H1 (cell line): ENCODE measurements around the gene ZNF440. TPM values are rescaled to one million over a fixed set of nuclear protein-coding genes. Genes with fewer than 3 reads are reported as not detected.

Experiments used
- CTCF ChIA-PET: fragments of 300-600 bp; sonication (Branson Sonifier 250); formaldehyde crosslinking; loops from one replicate; lab custom pipeline; 2021; ENCODE audit not compliant: partially characterized antibody; lab: Charles Lee
- POLR2A ChIA-PET: fragments of 300-600 bp; sonication (Branson Sonifier 250); formaldehyde crosslinking; loops from one replicate; lab custom pipeline; 2021; ENCODE audit warnings: inconsistent platforms; ENCODE audit not compliant: partially characterized antibody; lab: Charles Lee
- DNase-seq, 2 experiments: peaks; one replicate each; pipeline versions ENCODE4 v3.0.0 to v3.0.0-alpha.2; 2010 to 2022; ENCODE audit warnings: low spot score in 2 of 2, low read depth in 1 of 2, mixed read lengths in 1 of 2
- FAIRE-seq: peaks from 2 replicates; lab custom pipeline; 2011; peaks lifted over from hg19 to GRCh38; lab: Jason Lieb, UNC
- H2AFZ ChIP-seq: 2 replicates; pipeline ENCODE4 v1.8.1; 2012; ENCODE audit warnings: low read length, inconsistent platforms
- H2AK5ac ChIP-seq: 2 replicates; pipeline ENCODE4 v1.6.1; 2013; ENCODE audit warnings: low read depth, low read length
- H2BK120ac ChIP-seq: replicated peaks from 2 replicates; pipeline ENCODE3; 2013; ENCODE audit warnings: low read depth, low read length, inconsistent platforms
- H2BK12ac ChIP-seq: 2 replicates; pipeline ENCODE4 v1.6.1; 2013; ENCODE audit warnings: low read depth, low read length
- H2BK15ac ChIP-seq: 2 replicates; pipeline ENCODE4 v1.6.1; 2013; ENCODE audit warnings: low read length
- H2BK20ac ChIP-seq: 2 replicates; pipeline ENCODE4 v1.6.1; 2013; ENCODE audit warnings: low read length
- H2BK5ac ChIP-seq: 2 replicates; pipeline ENCODE4 v1.6.1; 2013; ENCODE audit warnings: low read depth, low read length
- H3K14ac ChIP-seq: 2 replicates; pipeline ENCODE4 v1.6.1; 2013; ENCODE audit warnings: inconsistent platforms; ENCODE audit not compliant: insufficient read length
- H3K18ac ChIP-seq: 2 replicates; pipeline ENCODE4 v1.6.1; 2013; ENCODE audit warnings: low read length; ENCODE audit errors: extremely low read depth
- H3K23ac ChIP-seq: 2 replicates; pipeline ENCODE4 v1.6.1; 2013; ENCODE audit warnings: inconsistent platforms; ENCODE audit not compliant: insufficient read length
- H3K23me2 ChIP-seq: 2 replicates; pipeline ENCODE4 v1.6.1; 2013; ENCODE audit warnings: low read depth, low read length
- H3K27ac ChIP-seq: 2 replicates; pipeline ENCODE4 v1.6.1; 2011; ENCODE audit warnings: low read depth, low read length, inconsistent platforms
- H3K27me3 ChIP-seq, 4 experiments: replicated peaks in 1 of 4; 1 replicate in 1 of 4; 2 replicates in 3 of 4; pipeline versions ENCODE4 v1.6.1 to v1.8.1; 2011 to 2013; ENCODE audit warnings: low read length in 3 of 4, mild to moderate bottlenecking in 3 of 4, inconsistent platforms in 2 of 4, mixed read lengths in 2 of 4, moderate library complexity in 1 of 4; ENCODE audit not compliant: control insufficient read depth in 3 of 4, insufficient read depth in 3 of 4; ENCODE audit errors: extremely low read depth in 1 of 4
- H3K36me3 ChIP-seq, 4 experiments: 2 replicates each; pipeline versions ENCODE4 v1.6.1 to v1.8.1; 2011 to 2013; ENCODE audit warnings: mild to moderate bottlenecking in 4 of 4, low read length in 3 of 4, moderate library complexity in 2 of 4, control low read depth in 1 of 4, inconsistent platforms in 1 of 4; ENCODE audit not compliant: insufficient read depth in 4 of 4, control insufficient read depth in 2 of 4
- H3K4ac ChIP-seq: replicated peaks from 2 replicates; pipeline ENCODE3; 2013; ENCODE audit warnings: low read length, low read depth, mixed read lengths, inconsistent platforms; ENCODE audit not compliant: insufficient read length
- H3K4me1 ChIP-seq, 4 experiments: replicated peaks in 1 of 4; 1 replicate in 1 of 4; 2 replicates in 3 of 4; pipeline versions ENCODE4 v1.6.1 to v1.8.1; 2011 to 2013; ENCODE audit warnings: low read length in 3 of 4, inconsistent platforms in 2 of 4, mixed read lengths in 1 of 4; ENCODE audit not compliant: insufficient read depth in 4 of 4, control insufficient read depth in 3 of 4
- H3K4me2 ChIP-seq, 2 experiments: 2 replicates each; pipeline versions ENCODE4 v1.6.1 to v1.8.1; 2011 to 2013; ENCODE audit warnings: low read depth in 2 of 2, low read length in 2 of 2, control low read depth in 1 of 2, inconsistent platforms in 1 of 2, mild to moderate bottlenecking in 1 of 2; ENCODE audit not compliant: insufficient read depth in 1 of 2
- H3K4me3 ChIP-seq, 4 experiments: fragments of 200-600, 300-600 bp in 1 of 4; sonication (generic), shearing (Covaris generic), sonication (Bioruptor Twin) in 1 of 4; 2 replicates each; pipeline versions ENCODE4 v1.5.1 to v1.8.1; 2011 to 2016; ENCODE audit warnings: low read length in 4 of 4, low read depth in 3 of 4, control low read depth in 2 of 4, inconsistent platforms in 2 of 4, mild to moderate bottlenecking in 2 of 4, mixed read lengths in 1 of 4, moderate library complexity in 1 of 4; ENCODE audit not compliant: insufficient read depth in 2 of 4; ENCODE audit errors: extremely low read depth in 1 of 4
- H3K56ac ChIP-seq: replicated peaks from 2 replicates; pipeline ENCODE3; 2013; ENCODE audit warnings: low read depth, mild to moderate bottlenecking, mixed read lengths, low read length, inconsistent platforms; ENCODE audit not compliant: insufficient read length
- H3K79me1 ChIP-seq: 2 replicates; pipeline ENCODE4 v1.6.1; 2013; ENCODE audit warnings: low read depth, low read length, control low read depth
- H3K79me2 ChIP-seq, 2 experiments: 2 replicates each; pipeline versions ENCODE4 v1.6.1 to v1.8.1; 2012 to 2013; ENCODE audit warnings: low read length in 2 of 2, mild to moderate bottlenecking in 2 of 2, inconsistent platforms in 1 of 2; ENCODE audit not compliant: insufficient read depth in 2 of 2, control insufficient read depth in 1 of 2
- H3K9ac ChIP-seq, 4 experiments: replicated peaks in 1 of 4; 1 replicate in 1 of 4; 2 replicates in 3 of 4; pipeline versions ENCODE4 v1.6.1 to v1.8.1; 2011 to 2013; ENCODE audit warnings: low read depth in 3 of 4, low read length in 3 of 4, control low read depth in 2 of 4, mild to moderate bottlenecking in 2 of 4, moderate library complexity in 2 of 4, inconsistent platforms in 1 of 4; ENCODE audit errors: extremely low read depth in 1 of 4
- H3K9me3 ChIP-seq, 2 experiments: 2 replicates each; pipeline versions ENCODE4 v1.6.1 to v1.8.1; 2012 to 2013; ENCODE audit warnings: mild to moderate bottlenecking in 2 of 2, moderate library complexity in 2 of 2, control low read depth in 1 of 2, inconsistent platforms in 1 of 2, low read depth in 1 of 2, low read length in 1 of 2, mixed read lengths in 1 of 2; ENCODE audit not compliant: insufficient read depth in 2 of 2
- H4K20me1 ChIP-seq, 2 experiments: replicated peaks in 1 of 2; 2 replicates each; pipeline versions ENCODE3 to v1.8.1; 2011 to 2013; ENCODE audit warnings: inconsistent platforms in 2 of 2, low read length in 2 of 2, mild to moderate bottlenecking in 1 of 2; ENCODE audit not compliant: insufficient read depth in 2 of 2, control insufficient read depth in 1 of 2
- H4K5ac ChIP-seq: 2 replicates; pipeline ENCODE4 v1.6.1; 2013; ENCODE audit warnings: low read length, low read depth, mixed read lengths, inconsistent platforms; ENCODE audit not compliant: insufficient read length
- H4K8ac ChIP-seq: 2 replicates; pipeline ENCODE4 v1.8.0; 2013; ENCODE audit warnings: mild to moderate bottlenecking, moderate library complexity, low read length, inconsistent platforms; ENCODE audit not compliant: insufficient read depth; ENCODE audit errors: extremely low read depth
- H4K91ac ChIP-seq: replicated peaks from 2 replicates; pipeline ENCODE3; 2013; ENCODE audit warnings: low read length, mixed read lengths, inconsistent platforms; ENCODE audit not compliant: insufficient read length
- BCL11A ChIP-seq, 2 experiments: IDR thresholded peaks; one replicate each; pipeline ENCODE4 v1.6.1; 2011; ENCODE audit warnings: low read depth in 2 of 2, low read length in 2 of 2, mild to moderate bottlenecking in 2 of 2
- CBX5 ChIP-seq: fragments of 300-800, 300-1000 bp; sonication (generic); IDR thresholded peaks from 2 replicates; pipeline ENCODE4 v1.7.1; 2016; ENCODE audit warnings: antibody characterized with exemption, low read length, low read depth
- CREB1 ChIP-seq: IDR thresholded peaks from 2 replicates; pipeline ENCODE4 v1.6.1; 2012; ENCODE audit warnings: inconsistent platforms
- MAFK ChIP-seq: IDR thresholded peaks from 2 replicates; pipeline ENCODE4 v1.6.1; 2012; ENCODE audit warnings: low read depth, mild to moderate bottlenecking, improper control_type of control experiment, low read length
- RAD21 ChIP-seq, 2 experiments: IDR thresholded peaks in 1 of 2; conservative IDR thresholded peaks in 1 of 2; 2 replicates each; pipeline ENCODE4 v1.6.1; 2011; ENCODE audit warnings: low read depth in 2 of 2, low read length in 2 of 2, improper control_type of control experiment in 1 of 2, inconsistent platforms in 1 of 2, mild to moderate bottlenecking in 1 of 2, moderate library complexity in 1 of 2
- RNF2 ChIP-seq: fragments of 200-900, 300-1000 bp; sonication (generic); IDR thresholded peaks from 2 replicates; pipeline ENCODE4 v1.7.1; 2016; ENCODE audit warnings: borderline replicate concordance, low read depth, mild to moderate bottlenecking, antibody characterized with exemption, low read length; ENCODE audit not compliant: poor library complexity, severe bottlenecking; ENCODE audit errors: missing control alignments
- SP2 ChIP-seq: IDR thresholded peaks from 2 replicates; pipeline ENCODE4 v1.6.1; 2012; ENCODE audit warnings: mild to moderate bottlenecking, low read length, inconsistent platforms
- TAF7 ChIP-seq: optimal IDR thresholded peaks from 2 replicates; pipeline ENCODE3; 2011; ENCODE audit warnings: low read depth, mild to moderate bottlenecking, inconsistent platforms, low read length, moderate library complexity, borderline replicate concordance
- WGBS, 2 experiments: shearing (Covaris generic) in 1 of 2; methylation state at CpG; one replicate each; pipeline versions ENCODE4 v1.1.6 to v1.1.7; 2013 to 2015; ENCODE audit warnings: low lambda C conversion rate in 2 of 2, mixed read lengths in 2 of 2, inconsistent platforms in 1 of 2, low coverage in 1 of 2, missing lambda C conversion rate in 1 of 2; ENCODE audit not compliant: insufficient replicate concordance in 2 of 2, insufficient coverage in 1 of 2, insufficient read length in 1 of 2; ENCODE audit errors: extremely low coverage in 1 of 2, missing lambda C conversion rate in 1 of 2; 5-methylcytosine and 5-hydroxymethylcytosine counted together
- polyA plus RNA-seq, 7 experiments: library from polyadenylated mRNA; depleted of rRNA in 3 of 7; stranded (reverse) in 5 of 7; unstranded in 2 of 7; fragments of >200 nt in 5 of 7; fragments of 200-250 nt in 2 of 7; gene quantifications; 1 replicate in 5 of 7; 2 replicates in 1 of 7; 4 replicates in 1 of 7; pipeline versions ENCODE4 v1.2.1 to v1.2.3, GENCODE V29; 2011 to 2013; ENCODE audit warnings: missing spikeins in 2 of 7, mixed read lengths in 2 of 7
- total RNA-seq: library from RNA; stranded (reverse); fragmentation: NEBNext Ultra II Directional; extraction: Animal tissue kit (Norgen Biotek cat#: 25700); gene quantifications from 2 replicates; pipeline ENCODE4 v1.2.1, GENCODE V29; 2021
- TF ChIP-seq, protein P1 (sequence below): IDR thresholded peaks from 2 replicates; pipeline ENCODE4 v1.6.1; 2012; ENCODE audit warnings: low read length, inconsistent platforms
- TF ChIP-seq, protein P2 (sequence below): IDR thresholded peaks from 2 replicates; pipeline ENCODE4 v1.6.1; 2011; ENCODE audit warnings: low read length, improper control_type of control experiment
- TF ChIP-seq, protein P3 (sequence below): IDR thresholded peaks from 2 replicates; pipeline ENCODE4 v1.6.1; 2012; ENCODE audit warnings: inconsistent platforms

Gene ZNF440
- total and polyA plus RNA-seq, 2 of the 8 experiments (the other 6 are each of a cell fraction or from before 2014, with no cell fraction given): 0.77 to 6.5 TPM

DNA sequence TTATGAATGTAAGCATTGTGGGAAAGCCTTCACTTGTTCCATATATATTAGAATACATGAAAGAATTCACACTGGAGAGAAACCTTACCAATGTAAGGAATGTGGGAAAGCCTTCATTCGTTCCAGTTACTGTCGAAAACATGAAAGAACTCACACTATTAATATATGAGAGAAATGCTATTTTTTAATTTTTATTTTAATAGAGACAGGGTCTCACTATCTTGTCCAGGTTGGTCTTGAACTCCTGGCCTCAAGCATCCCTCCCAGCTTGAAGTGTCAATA is 7.0 kb upstream of the ZNF440 start:
- Histone ChIP-seq H2BK20ac (no peak overlapping the region), H2AFZ (no peak overlapping the region), H2BK12ac (no peak overlapping the region), H3K4me2 (no peak overlapping the region), H3K27ac (no peak overlapping the region), H3K4me3 (no peak overlapping the region), H3K36me3 (0 out of 8 replicates have a peak, but pooled peaks cover 0 to 2% (median 0%) of the 10 kb centered on the region in 4 experiments), H2BK5ac (no peak overlapping the region), H3K27me3 (no peaks in the 10 kb centered on the region; a peak in 2 of 7 replicates), H4K91ac (no peak overlapping the region), H3K23me2 (no peaks in the 10 kb centered on the region), H4K20me1 (no peaks in the 10 kb centered on the region), H4K8ac (no peak overlapping the region), H4K5ac (no peak overlapping the region), H3K14ac (no peak overlapping the region), H3K9ac (no peak overlapping the region), H3K9me3 (peaks cover 36 to 41% of the 10 kb centered on the region in 2 experiments), H2BK120ac (no peak overlapping the region), H3K23ac (no peak overlapping the region), H3K56ac (no peak overlapping the region), H3K4me1 (no peaks in the 10 kb centered on the region), H2AK5ac (no peak overlapping the region), H3K79me2 (no peaks in the 10 kb centered on the region), H2BK15ac (no peak overlapping the region), H3K4ac (no peak overlapping the region), H3K18ac (no peak overlapping the region), H3K79me1 (no peaks in the 10 kb centered on the region)
- DNase-seq: no peak
- ChIA-PET CTCF (interaction anchor here (2.3 kb wide), 1 partner anchor 10 kb away, joined by 15 read pairs; the partner anchor contains the start of gene ZNF491), POLR2A (no interaction called here)
- no peak for FAIRE-seq
- WGBS, 2 experiments: 70% methylated on average over 2 of the region's 2 CpGs; no CpG with 5 or more reads in 1 of the 2 experiments
- TF ChIP-seq BCL11A (IDR thresholded peaks at IDR 0.05; ENCODE audit: low read depth in 2 of 2, low read length in 2 of 2) (no peak), RNF2 (no peak), MAFK (no peak), SP2 (no peak), TAF7 (no peak), RAD21 (IDR thresholded peaks at IDR 0.05 in 1 of 2, conservative IDR thresholded peaks at IDR 0.05 in 1 of 2; ENCODE audit: low read depth in 2 of 2, low read length in 2 of 2) (no peak), CBX5 (no peak), CREB1 (no peak)
- TF ChIP-seq, protein P1, sequence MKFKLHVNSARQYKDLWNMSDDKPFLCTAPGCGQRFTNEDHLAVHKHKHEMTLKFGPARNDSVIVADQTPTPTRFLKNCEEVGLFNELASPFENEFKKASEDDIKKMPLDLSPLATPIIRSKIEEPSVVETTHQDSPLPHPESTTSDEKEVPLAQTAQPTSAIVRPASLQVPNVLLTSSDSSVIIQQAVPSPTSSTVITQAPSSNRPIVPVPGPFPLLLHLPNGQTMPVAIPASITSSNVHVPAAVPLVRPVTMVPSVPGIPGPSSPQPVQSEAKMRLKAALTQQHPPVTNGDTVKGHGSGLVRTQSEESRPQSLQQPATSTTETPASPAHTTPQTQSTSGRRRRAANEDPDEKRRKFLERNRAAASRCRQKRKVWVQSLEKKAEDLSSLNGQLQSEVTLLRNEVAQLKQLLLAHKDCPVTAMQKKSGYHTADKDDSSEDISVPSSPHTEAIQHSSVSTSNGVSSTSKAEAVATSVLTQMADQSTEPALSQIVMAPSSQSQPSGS: no peak
- TF ChIP-seq, protein P2, sequence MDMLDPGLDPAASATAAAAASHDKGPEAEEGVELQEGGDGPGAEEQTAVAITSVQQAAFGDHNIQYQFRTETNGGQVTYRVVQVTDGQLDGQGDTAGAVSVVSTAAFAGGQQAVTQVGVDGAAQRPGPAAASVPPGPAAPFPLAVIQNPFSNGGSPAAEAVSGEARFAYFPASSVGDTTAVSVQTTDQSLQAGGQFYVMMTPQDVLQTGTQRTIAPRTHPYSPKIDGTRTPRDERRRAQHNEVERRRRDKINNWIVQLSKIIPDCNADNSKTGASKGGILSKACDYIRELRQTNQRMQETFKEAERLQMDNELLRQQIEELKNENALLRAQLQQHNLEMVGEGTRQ: no peak
- TF ChIP-seq, protein P3, sequence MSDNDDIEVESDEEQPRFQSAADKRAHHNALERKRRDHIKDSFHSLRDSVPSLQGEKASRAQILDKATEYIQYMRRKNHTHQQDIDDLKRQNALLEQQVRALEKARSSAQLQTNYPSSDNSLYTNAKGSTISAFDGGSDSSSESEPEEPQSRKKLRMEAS: no peak
